A673 (cell line): ENCODE results near the gene TNFAIP2.

ENCODE experiments used
- EZH2 ChIP-seq: fragments of 200-600 bp; sonication (generic); IDR thresholded peaks from 2 replicates; pipeline ENCODE4 v1.6.1; 2017; ENCODE audit warnings: borderline replicate concordance, low read depth, mild to moderate bottlenecking, mixed read lengths, antibody characterized with exemption, low read length; ENCODE audit not compliant: poor library complexity, severe bottlenecking
- TF ChIP-seq, protein P1 (sequence below): fragments of 300-800, 200-600 bp; sonication (generic); conservative IDR thresholded peaks from 2 replicates; pipeline ENCODE4 v1.5.1; 2017; ENCODE audit warnings: low read depth, mild to moderate bottlenecking, antibody characterized with exemption, low read length, moderate library complexity, mixed read lengths

- TF ChIP-seq, protein P1, sequence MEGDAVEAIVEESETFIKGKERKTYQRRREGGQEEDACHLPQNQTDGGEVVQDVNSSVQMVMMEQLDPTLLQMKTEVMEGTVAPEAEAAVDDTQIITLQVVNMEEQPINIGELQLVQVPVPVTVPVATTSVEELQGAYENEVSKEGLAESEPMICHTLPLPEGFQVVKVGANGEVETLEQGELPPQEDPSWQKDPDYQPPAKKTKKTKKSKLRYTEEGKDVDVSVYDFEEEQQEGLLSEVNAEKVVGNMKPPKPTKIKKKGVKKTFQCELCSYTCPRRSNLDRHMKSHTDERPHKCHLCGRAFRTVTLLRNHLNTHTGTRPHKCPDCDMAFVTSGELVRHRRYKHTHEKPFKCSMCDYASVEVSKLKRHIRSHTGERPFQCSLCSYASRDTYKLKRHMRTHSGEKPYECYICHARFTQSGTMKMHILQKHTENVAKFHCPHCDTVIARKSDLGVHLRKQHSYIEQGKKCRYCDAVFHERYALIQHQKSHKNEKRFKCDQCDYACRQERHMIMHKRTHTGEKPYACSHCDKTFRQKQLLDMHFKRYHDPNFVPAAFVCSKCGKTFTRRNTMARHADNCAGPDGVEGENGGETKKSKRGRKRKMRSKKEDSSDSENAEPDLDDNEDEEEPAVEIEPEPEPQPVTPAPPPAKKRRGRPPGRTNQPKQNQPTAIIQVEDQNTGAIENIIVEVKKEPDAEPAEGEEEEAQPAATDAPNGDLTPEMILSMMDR = no peak
- TF ChIP-seq EZH2 = no peak
These were observed 25.8 kb upstream of the TNFAIP2 start for GRCh38 chr14:103097244-103097993.
